NCI-H1694 treated with DMSO at 0.1 percent for 48 hours (cell line): ENCODE data around the gene WDPCP.
"Not testable (repeated sequence)": the region's sequence is repeated elsewhere in the genome, so short reads cannot be mapped to it uniquely, and the experiment has no call there.

Experiments used
- DNase-seq: peaks from one replicate; lab custom pipeline; 2025; lab: John Stamatoyannopoulos, UW

WDPCP gene

DNA sequence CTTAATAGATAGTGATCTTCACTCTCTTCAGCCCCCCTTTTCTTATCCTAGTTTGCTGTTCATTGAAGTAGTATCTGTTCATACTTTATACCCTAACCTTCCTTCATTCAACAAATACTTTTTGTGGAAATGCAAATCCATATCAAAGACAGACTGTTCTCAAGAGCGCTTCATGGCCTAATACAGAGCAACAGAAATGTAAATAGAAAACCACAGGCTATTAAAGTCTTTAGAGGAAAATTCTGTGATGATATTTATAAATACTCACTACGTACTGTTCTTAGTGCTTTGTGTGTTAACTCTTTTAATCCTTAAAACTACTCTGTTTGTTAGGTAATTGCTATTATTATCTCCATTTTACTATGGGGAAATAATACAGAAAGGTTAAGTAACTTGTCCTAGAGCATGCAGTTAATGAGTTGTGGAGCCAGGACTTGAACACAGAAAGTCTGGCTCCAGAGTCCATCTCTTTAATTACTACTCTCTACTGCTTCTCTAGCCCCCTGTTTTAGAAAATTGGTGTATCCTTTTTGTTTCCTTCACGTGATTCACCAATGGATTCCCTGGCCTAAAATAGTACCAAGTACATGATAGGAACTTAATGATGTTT is 3.4 kb upstream of the WDPCP start:
- DNase-seq, result no peak

DNA sequence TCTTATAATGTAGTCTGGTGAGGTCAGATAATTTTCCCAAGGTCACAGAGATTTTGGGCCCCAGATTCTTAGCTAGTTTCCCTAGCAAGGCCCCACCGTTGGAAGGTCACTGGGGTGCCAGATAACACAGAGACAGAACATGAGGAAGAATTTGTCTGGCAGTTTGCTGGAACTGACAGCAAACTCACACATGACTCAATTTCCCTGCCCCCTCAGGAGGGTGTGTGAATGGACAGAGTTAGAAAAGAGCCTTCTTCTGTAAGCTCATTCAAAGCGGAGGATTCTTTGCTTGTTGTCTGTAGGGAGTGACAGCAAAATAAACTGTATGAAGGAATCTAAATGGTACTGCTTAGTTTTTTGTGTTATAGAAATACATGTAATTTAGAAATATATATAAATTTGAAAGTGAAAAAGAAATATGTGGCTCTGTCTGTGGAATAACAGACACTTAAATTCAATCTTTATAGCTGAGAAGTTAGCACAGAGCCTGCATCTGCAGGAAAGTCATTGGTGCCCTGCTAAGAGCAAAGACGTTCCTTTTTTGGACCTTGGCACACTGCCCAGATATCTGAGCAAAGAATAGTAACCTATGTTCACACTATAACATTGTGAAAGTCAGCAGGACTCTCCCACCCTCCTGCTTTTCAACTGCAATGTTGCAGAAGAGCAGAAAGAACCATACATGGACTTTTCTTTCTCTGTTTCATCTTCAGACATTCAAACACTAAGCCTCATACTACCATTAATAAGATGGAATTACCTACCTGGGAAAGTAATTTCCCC is 2.5 kb upstream of the WDPCP start:
- no peak for DNase-seq

DNA sequence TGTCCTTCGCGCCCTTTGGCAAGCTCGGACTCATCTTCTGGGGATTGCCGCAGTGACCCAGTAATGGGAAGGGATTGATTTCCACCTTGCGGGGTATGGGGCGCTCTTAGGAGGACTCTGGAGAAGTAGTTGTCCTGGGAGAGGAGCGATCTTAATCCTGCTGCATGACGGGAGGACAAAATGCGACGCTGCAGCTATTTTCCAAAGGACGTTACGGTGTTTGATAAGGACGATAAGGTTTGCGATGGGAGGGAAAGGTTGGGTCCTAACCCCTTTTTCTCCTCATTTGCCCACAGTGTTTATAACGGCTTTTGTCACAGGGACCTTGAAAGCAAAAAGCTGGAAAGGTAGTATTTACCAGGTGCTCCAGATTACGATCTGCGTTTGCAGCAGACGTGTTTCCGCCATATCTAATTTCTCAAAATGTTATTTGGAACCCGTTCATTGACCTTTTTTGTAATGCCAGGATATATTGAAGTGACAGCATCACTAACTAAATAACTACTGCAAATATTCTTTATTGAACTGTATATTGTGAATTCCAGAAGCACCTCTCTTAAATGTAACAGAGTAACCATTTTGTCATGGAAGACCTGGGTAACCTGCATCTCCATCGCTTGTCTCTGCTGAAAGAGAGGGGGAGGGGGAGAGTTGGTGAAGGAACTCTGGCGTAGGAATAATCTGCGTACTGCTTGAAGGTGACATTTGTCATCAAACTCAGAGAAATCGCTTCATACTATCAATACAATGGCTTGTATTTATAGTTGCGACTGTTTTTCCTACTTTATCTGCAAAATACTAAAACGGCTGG is 1.1 kb upstream of the WDPCP start:
- no peak for DNase-seq

DNA sequence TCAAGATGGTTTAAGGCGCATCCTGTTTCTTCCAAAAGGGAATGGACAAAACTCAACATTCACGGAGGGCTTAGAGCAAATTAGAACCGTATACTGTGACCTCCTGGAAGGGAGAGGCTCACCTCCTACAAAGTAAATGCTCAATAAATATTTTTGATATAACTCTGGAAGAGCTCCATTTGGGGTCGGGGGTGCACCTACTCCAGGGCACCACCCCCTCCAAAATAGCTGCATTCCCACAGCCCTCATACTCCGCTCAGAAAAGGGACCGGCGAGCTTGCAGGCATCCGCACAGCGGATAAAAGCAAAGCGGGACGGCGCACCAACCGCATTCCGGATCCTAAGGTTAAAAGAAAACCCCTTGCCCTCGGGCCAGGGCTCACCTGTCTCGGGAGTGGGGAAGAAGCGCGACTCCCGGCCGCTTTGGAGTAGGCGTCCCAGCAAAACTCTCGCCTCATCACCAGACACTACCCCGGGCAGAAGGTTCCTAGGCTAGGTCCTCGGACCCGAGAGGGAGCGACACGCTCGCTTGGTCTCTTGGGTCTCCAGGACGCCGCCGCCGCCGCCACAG is 378 bp downstream of the WDPCP start:
- no peak for DNase-seq

DNA sequence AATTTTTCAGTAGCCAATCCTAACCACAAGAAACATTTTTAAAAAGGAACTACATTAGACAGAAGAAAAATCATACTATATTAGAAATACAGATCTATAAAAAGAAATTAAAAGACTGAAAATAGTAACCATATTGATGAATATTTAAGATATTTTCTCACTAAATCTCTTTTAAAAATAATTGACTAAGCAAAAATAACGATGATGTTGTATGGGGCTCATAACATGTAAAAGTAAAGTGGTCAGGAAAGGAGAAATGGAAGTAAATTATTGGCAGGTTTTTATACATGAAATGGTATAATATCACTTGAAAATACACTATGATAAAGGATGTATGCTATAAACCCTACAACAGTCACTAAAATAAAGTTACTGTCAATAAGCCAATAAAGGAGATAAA is 5.4 kb downstream of the WDPCP start:
- DNase-seq, result no peak

DNA sequence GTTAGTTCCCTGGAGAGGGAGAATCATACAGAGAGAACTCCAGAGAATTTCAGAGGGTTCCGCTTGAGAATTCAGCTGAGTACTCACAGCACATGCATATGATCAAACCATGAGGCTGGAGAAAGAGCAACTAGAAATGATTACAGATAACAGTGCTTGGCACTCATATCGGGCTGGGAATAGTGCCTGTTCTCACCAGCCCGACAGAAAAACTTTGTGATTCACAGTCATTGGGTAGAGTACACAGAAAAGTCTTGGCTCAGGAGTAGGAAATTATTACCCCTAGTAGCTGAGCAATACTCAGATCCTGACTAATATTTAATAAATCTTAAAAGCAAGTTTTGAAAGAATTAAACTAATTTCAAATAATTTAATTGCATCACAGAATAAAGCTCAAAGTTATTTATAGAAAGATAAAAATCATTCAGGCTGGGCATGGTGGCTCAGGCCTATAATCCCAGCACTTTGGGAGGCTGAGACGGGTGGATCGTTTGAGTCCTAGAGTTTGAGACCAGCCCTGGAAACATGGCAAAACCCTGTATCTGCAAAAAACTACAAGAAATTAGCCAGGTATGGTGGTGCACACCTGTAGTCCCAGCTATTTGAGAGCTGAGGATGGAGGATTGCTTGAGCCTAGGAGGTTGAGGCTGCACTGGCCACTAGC is 6.8 kb downstream of the WDPCP start:
- no peak for DNase-seq

DNA sequence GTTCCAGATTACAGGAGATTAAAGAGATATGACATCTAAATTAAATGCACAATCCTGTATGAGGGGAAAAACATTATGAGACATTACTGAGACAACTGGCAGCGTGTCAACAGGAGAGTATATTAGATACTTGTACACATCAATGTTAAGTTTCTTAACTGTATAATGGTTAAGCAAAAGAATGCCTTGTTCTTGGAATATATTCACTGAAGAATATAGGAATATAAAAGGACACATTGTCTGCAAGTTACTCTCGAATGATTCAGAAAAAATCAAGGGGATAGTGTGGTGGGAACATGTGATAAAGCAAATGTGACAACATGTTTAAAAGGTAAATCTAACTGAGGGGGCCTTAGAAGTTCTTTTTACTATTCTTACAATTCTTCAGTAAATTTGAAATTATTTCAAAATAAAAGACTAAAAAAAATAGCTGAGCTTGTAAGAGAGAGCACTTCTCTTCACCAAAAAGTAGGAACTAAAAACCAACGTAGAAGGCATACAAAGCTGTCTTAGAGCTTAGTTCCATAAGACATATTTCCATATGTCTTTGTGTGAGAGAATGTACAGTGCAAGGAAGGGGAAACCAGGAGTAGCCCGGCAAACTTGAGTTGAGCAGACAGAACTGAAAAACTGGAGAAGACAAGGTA is 7.5 kb downstream of the WDPCP start:
- no peak for DNase-seq

DNA sequence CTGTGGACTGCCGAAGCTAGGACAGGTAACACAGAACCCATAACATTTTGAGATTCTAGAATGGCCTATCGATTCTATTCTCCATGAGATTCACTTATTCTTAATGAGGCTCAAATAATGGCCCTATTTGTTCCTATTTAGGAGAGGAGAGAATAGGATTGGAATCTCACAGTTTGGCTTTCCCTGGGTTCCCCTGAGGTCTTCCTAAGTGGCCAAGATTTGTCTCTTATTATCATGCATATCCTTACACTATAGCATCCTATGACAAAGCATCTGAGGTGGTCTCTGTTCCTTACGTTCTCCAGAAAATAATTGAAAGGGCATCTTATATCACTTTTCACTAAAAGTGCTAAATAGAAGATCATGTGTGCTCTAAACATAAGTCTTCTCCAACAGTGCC is 9.5 kb downstream of the WDPCP start:
- no peak for DNase-seq

DNA sequence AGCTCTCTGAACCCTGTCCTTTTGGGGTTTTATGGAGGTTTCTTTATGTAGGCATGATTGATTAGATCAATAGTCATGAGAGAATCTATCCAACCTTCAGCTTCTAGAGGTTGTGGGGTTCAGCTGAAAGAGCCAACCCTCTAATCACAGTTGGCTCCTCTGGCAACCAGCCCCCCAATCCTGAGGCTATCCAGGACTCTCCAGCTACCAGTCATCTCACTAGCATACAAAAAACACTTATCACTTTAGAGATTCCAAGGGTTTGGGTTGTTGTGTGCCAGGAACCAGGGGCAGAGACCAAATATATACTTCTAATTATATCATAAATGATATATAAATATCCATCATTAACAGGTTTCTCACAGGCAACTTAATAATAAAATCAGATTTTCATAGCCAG is 11.7 kb downstream of the WDPCP start:
- no peak for DNase-seq

DNA sequence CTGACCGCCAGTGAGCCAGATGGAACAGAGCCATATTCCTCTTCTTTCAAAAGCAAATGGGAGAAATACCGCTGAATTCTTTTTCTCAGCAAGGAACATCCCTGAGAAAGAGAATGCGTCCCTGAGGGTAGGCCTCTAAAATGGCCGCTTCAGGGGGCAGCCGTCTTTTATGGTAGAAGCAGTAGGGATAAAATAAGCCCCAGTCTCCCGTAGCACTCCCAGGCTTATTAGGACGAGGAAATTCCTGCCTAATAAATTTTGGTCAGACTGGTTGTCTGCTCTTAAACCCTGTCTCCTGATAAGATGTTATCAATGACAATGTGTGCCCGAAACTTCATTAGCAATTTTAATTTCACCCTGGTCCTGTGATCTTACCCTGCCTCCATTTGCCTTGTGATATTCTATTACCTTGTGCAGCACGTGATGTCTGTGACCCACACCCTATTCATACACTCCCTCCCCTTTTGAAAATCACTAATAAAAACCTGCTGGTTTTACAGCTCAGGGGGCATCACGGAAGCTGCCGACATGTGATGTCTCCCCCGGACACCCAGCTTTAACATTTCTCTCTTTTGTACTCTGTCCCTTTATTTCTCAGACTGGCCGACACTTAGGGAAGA is 14.4 kb downstream of the WDPCP start:
- not testable (repeated sequence) for DNase-seq

DNA sequence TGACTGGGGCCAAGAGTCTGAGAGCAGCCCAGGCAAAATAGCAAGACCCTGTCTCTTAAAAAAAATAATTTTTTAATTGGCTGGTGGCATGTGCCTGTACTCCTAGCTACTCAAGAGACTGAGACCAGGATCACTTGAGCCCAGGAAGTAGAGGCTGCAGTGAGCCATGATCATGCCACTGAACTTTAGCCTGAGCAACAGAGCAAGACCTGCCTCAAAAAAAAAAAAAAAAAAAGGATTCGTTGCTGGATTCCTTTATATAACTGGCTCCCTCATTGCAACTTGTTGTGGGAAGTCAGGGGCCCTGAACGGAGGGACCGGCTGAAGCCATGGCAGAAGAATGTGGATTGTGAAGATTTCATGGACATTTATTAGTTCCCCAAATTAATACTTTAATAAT is 15.3 kb downstream of the WDPCP start:
- DNase-seq, result not testable (repeated sequence)

DNA sequence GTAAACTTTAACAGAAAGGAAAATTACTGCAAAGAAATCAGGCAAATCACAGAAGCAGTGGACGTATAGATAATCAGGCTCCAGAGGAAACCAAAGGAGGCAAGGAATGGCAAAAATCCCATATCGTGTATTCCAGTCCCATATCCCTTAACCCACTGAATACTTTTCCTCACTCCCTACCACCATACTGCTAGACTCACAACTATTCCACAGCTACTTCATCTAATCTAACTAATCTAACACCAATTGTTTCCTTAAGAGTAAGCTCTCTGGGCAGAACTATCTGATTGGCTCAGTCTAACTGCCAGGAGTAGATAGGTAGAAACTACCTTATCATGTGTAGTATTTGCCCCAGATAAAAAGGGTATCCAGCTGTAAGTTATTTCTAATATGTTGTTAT is 16.3 kb downstream of the WDPCP start:
- no peak for DNase-seq

DNA sequence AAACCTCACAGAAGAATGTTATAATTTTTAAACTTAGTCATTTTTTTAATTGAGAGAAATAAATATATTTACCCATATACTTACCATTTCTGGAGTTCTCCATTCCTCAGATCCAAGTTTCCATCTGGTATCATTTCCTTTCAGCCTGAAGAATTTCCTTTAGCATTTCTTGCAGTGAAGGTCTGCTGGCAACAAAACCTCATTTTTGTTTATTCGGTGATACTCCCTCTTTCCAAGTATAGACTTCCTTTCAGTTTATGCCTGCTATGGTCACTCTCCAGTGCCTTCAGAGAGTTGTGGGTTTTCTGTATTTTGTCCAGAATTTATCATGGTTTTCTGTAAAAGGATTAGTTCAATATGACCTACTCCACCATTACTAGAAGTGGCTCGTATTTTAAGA is 17.0 kb downstream of the WDPCP start:
- no peak for DNase-seq

DNA sequence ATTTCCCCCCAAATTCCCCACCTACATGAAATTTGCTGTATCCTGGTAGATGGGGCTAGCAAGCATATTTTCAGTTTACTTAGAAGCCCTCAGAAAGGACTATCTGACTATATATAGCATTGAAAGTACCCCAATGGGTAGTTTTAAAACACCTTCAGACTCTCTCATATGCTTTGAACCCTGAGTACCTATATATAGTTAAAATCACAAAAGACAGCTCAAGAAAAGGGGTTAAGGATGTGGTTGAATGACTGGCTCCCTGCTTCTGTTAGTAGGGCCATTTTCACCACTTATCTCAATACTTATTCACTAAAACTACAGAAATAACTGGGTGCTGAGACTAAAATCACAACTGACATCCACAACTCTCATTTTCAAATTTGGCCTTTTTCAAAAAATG is 18.5 kb downstream of the WDPCP start:
- no peak for DNase-seq

DNA sequence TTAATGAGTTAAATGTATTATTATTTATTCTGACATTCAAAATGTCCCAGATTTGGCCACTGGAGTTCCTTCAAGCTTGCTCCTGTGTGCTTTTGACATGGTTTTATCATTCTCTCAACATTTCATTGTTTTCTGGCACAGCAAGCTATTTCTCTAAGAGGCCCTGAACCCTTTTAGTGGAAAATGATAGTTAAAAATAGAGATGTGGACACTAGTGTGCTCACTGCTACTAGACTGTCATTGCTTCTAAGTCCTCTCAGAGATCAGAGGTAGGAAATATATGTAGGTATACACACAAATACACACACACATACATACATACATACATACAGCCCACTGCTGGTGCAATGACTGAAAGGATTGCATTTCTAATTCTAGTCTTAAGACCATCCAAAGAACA is 25.5 kb downstream of the WDPCP start:
- no peak for DNase-seq

DNA sequence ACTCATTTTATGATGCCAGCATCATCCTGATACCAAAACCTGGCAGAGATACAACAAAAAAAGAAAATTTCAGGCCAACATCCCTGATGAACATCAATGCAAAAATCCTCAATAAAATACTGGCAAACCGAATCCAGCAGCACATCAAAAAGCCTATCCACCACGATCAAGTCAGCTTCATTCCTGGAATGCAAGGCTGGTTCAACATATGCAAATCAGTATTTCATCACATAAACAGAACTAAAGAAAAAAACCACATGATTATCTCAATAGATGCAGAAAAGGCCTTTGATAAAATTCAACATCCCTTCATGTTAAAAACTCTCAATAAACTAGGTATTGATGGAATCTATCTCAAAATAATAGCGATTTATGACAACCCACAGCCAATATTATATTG is 29.4 kb downstream of the WDPCP start:
- DNase-seq, result not testable (repeated sequence)

DNA sequence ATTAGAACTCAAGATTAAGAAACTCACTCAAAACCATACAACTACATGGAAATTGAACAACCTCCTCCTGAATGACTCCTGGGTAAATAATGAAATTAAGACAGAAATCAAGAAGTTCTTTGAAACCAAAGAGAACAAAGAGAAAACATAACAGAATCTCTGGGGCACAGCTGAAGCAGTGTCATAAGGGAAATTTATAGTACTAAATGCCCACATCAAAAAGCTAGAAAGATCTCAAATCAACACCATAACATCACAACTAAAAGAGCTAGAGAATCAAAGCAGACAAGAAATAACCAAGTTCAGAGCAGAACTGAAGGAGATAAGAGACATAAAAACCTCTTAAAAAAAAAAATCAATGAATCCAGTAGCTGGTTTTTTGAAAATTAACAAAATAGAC is 30.5 kb downstream of the WDPCP start:
- DNase-seq, result not testable (repeated sequence)

DNA sequence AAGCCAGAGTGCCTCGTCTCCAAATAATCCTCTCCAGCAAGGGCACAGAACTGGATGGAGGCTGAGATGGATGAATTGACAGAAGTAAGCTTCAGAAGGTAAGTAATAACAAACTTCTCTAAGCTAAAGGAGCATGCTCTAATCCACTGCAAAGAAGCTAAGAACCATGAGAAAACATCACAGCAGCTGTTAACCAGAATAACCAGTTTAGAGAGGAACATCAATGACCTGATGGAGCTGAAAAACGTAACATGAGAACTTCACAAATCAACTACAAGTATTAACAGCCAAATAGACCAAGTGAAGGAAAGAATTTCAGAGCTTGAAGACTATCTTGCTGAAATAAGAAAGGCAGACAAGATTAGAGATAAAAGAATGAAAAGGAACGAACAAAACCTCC is 32.3 kb downstream of the WDPCP start:
- no peak for DNase-seq

DNA sequence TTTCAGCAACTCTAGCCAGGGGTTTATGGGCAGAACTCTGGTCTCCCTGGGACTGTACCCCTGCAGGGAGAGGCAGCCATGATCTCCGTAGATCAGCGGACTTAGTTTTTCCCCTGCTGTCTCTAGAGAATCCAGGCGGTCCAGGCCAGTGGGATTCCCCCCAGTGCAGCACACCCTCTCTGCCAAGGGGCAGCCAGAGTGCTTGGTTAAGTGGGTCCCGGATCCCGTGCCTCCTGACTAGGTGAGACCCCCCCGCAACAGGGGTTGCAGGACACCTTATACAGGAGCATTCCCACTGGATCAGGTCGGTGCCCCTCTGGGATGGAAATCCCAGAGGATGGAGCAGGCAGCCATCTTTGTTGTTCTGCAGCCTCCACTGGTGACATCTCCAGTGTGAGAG is 33.0 kb downstream of the WDPCP start:
- no peak for DNase-seq

DNA sequence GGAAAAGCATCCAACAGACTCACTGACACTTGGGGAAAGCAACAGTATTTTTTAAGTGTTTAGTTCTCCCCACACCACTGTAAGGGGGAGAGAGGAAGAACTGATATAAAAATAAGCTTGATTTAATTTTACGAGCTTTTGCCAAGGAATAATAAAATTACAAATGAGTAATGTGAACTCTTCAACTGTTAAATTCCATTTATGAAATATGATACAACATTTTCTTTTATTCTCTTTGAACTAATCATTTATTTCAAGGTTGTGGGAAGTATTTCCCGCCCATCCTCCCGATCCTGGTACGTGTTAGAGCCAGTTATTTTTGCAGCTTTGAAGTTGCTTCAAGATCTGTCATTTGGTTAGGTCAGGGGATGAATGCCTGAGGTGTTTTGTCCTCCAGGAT is 35.2 kb downstream of the WDPCP start:
- DNase-seq, result no peak

DNA sequence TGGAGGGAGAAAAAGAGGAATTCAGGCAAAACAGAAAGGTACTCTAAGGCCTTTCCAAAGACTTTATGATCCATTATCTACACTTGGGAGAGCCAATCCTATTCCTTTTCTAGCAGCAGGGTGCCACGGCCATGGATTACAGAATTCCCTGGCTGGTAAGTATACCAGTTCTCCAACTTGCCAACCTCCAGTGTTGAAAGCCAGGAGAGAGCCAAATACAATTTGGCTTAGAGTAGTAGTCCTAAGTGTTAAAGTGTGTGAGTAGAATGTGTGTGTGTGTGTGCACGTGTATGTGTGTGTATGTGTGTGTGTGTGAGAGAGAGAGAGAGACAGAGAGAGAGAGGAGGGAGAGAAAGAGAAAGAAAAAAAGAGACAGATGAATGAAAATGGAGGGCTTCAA is 43.3 kb downstream of the WDPCP start:
- no peak for DNase-seq
